GM19467 (cell line): ENCODE results near the gene CLPTM1.
A peak's percentile ranks its signal among the peaks of the same experiment; 100 is the strongest.
"Not testable (repeated sequence)": the region's sequence is repeated elsewhere in the genome, so short reads cannot be mapped to it uniquely, and the experiment has no call there.

Experiments
- ATAC-seq: cut with Tn5 transposase; IDR thresholded peaks from one replicate; pipeline ENCODE4 v1.9.1; 2021; ENCODE audit warnings: mild to moderate bottlenecking, moderate library complexity; ENCODE audit not compliant: unreplicated experiment

Gene CLPTM1

GRCh38 chr19:44973982-44974735 is 19.0 kb downstream of the CLPTM1 start:
- no peak for ATAC-seq

- no peak for ATAC-seq
Observed at GRCh38 chr19:44974857-44975256, 19.7 kb downstream of the CLPTM1 start.

- no peak for ATAC-seq
Observed at GRCh38 chr19:44975444-44975843, 20.3 kb downstream of the CLPTM1 start.

- ATAC-seq: no peak
Observed at GRCh38 chr19:44984005-44984404, 28.8 kb downstream of the CLPTM1 start.

GRCh38 chr19:44985445-44985844 is 30.3 kb downstream of the CLPTM1 start:
- no peak for ATAC-seq

- no peak for ATAC-seq
Observed at GRCh38 chr19:44986389-44986788, 31.2 kb downstream of the CLPTM1 start.

GRCh38 chr19:44987148-44987675 is 32.0 kb downstream of the CLPTM1 start:
- ATAC-seq: no peak

- ATAC-seq: no peak
Observed at GRCh38 chr19:44988273-44988672, 33.1 kb downstream of the CLPTM1 start.

GRCh38 chr19:44988896-44989556 is 33.8 kb downstream of the CLPTM1 start:
- no peak for ATAC-seq

GRCh38 chr19:44990459-44990858 is 35.3 kb downstream of the CLPTM1 start:
- no peak for ATAC-seq

- ATAC-seq: no peak
Observed at GRCh38 chr19:44990966-44991365, 35.8 kb downstream of the CLPTM1 start.

- ATAC-seq: no peak
Observed at GRCh38 chr19:44992336-44993163, 37.4 kb downstream of the CLPTM1 start.

- no peak for ATAC-seq
Observed at GRCh38 chr19:44993526-44993925, 38.3 kb downstream of the CLPTM1 start.

- no peak for ATAC-seq
Observed at GRCh38 chr19:44993926-44994537, 38.9 kb downstream of the CLPTM1 start.

GRCh38 chr19:44998025-44998424 is 42.8 kb downstream of the CLPTM1 start:
- ATAC-seq: no peak

- ATAC-seq: not testable (repeated sequence)
Observed at GRCh38 chr19:44999131-44999925, 44.1 kb downstream of the CLPTM1 start.

- ATAC-seq: not testable (repeated sequence)
Observed at GRCh38 chr19:45000665-45001064, 45.5 kb downstream of the CLPTM1 start.

GRCh38 chr19:45001087-45001739 is 46.0 kb downstream of the CLPTM1 start, which contains the start of gene RELB:
RELB (plus strand) TSS chr19:45001464; CDS start chr19:45001580, 116 bp downstream.
- ATAC-seq: peak; percentile 35

GRCh38 chr19:45003485-45003884 is 48.3 kb downstream of the CLPTM1 start:
- ATAC-seq: no peak
